CD14-positive monocyte (primary cell): Measurements from ENCODE around the gene PFN1. TPM values are rescaled to one million over a fixed set of nuclear protein-coding genes. Genes with fewer than 3 reads are reported as not detected.
A peak's percentile ranks its signal among the peaks of the same experiment; 100 is the strongest.

Source experiments
- DNase-seq, 3 donors: peaks; one replicate each; pipeline ENCODE4 v3.0.0-alpha.2; 2011 to 2022
- H2AFZ ChIP-seq: 2 replicates; pipeline ENCODE4 v1.6.0; 2012; ENCODE audit warnings: mild to moderate bottlenecking, low read depth, low read length, inconsistent platforms; ENCODE audit not compliant: insufficient read depth, poor library complexity, severe bottlenecking
- H3K27ac ChIP-seq, 2 donors: 1 replicate in 1 of 2; 2 replicates in 1 of 2; pipeline ENCODE4 v1.5.1; 2012 to 2013; ENCODE audit warnings: low read length in 2 of 2, control low read depth in 1 of 2, inconsistent platforms in 1 of 2, low read depth in 1 of 2, mild to moderate bottlenecking in 1 of 2
- H3K27me3 ChIP-seq, 2 donors: one replicate each; pipeline versions ENCODE4 v1.6.0 to v1.6.1; 2011 to 2013; ENCODE audit warnings: low read length in 2 of 2; ENCODE audit not compliant: control insufficient read depth in 2 of 2, insufficient read depth in 2 of 2
- H3K36me3 ChIP-seq, 2 donors: replicated peaks in 1 of 2; 1 replicate in 1 of 2; 2 replicates in 1 of 2; pipeline versions ENCODE4 v1.5.1 to v1.6.1; 2012 to 2013; ENCODE audit warnings: low read length in 2 of 2, control low read depth in 1 of 2, inconsistent platforms in 1 of 2, mild to moderate bottlenecking in 1 of 2; ENCODE audit not compliant: insufficient read depth in 2 of 2, control insufficient read depth in 1 of 2
- H3K4me1 ChIP-seq, 2 donors: 1 replicate in 1 of 2; 2 replicates in 1 of 2; pipeline versions ENCODE4 v1.5.1 to v1.6.1; 2012 to 2013; ENCODE audit warnings: low read length in 2 of 2, control low read depth in 1 of 2, inconsistent platforms in 1 of 2, mild to moderate bottlenecking in 1 of 2, moderate library complexity in 1 of 2; ENCODE audit not compliant: insufficient read depth in 2 of 2, control insufficient read depth in 1 of 2
- H3K4me2 ChIP-seq: replicated peaks from 2 replicates; pipeline ENCODE3; 2012; ENCODE audit warnings: low read length, moderate library complexity, mild to moderate bottlenecking; ENCODE audit not compliant: poor library complexity, severe bottlenecking; ENCODE audit errors: extremely low read depth
- H3K4me3 ChIP-seq, 3 experiments: fragments of 200-600 bp in 1 of 3; sonication (generic) in 1 of 3; replicated peaks in 1 of 3; 1 replicate in 2 of 3; 2 replicates in 1 of 3; pipeline ENCODE4 v1.5.1; 2011 to 2013; ENCODE audit warnings: low read length in 3 of 3, mild to moderate bottlenecking in 3 of 3, control low read depth in 2 of 3, low read depth in 2 of 3, inconsistent platforms in 1 of 3, moderate library complexity in 1 of 3
- H3K79me2 ChIP-seq: 2 replicates; pipeline ENCODE4 v1.6.0; 2012; ENCODE audit warnings: mild to moderate bottlenecking, control low read depth, inconsistent platforms, low read length, moderate library complexity; ENCODE audit not compliant: insufficient read depth
- H3K9ac ChIP-seq: 2 replicates; pipeline ENCODE4 v1.6.0; 2017; ENCODE audit warnings: low read length, mild to moderate bottlenecking; ENCODE audit not compliant: insufficient read depth, poor library complexity, severe bottlenecking
- H3K9me3 ChIP-seq, 2 donors: replicated peaks in 1 of 2; 1 replicate in 1 of 2; 2 replicates in 1 of 2; pipeline versions ENCODE4 v1.5.1 to v1.6.1; 2012 to 2013; ENCODE audit warnings: low read length in 2 of 2, control low read depth in 1 of 2; ENCODE audit not compliant: control insufficient read depth in 1 of 2, insufficient read depth in 1 of 2
- H4K20me1 ChIP-seq: 2 replicates; pipeline ENCODE4 v1.6.0; 2012; ENCODE audit warnings: mild to moderate bottlenecking, low read length, control low read depth, moderate library complexity; ENCODE audit not compliant: insufficient read depth
- H3K27ac Mint-ChIP-seq, 7 donors: one replicate each; pipeline ENCODE4 v1.8.0; 2020; ENCODE audit warnings: mild to moderate bottlenecking in 7 of 7, mixed read lengths in 7 of 7, moderate library complexity in 6 of 7, inconsistent platforms in 2 of 7
- H3K27me3 Mint-ChIP-seq, 3 donors: one replicate each; pipeline ENCODE4 v1.8.0; 2021 to 2022; ENCODE audit warnings: low read depth in 3 of 3, mild to moderate bottlenecking in 3 of 3, mixed read lengths in 3 of 3, moderate library complexity in 3 of 3, inconsistent platforms in 1 of 3
- H3K36me3 Mint-ChIP-seq, 2 donors: one replicate each; pipeline ENCODE4 v1.8.0; 2020; ENCODE audit warnings: mixed read lengths in 2 of 2, inconsistent platforms in 1 of 2, mild to moderate bottlenecking in 1 of 2
- H3K4me1 Mint-ChIP-seq: one replicate; pipeline ENCODE4 v1.8.0; 2020; ENCODE audit warnings: mild to moderate bottlenecking, mixed read lengths
- H3K4me3 Mint-ChIP-seq, 2 donors: one replicate each; pipeline ENCODE4 v1.8.0; 2020; ENCODE audit warnings: mild to moderate bottlenecking in 2 of 2, mixed read lengths in 2 of 2, moderate library complexity in 1 of 2
- H3K9me3 Mint-ChIP-seq, 7 donors: one replicate each; pipeline ENCODE4 v1.8.0; 2020 to 2022; ENCODE audit warnings: mixed read lengths in 7 of 7, mild to moderate bottlenecking in 6 of 7, moderate library complexity in 6 of 7, inconsistent platforms in 2 of 7
- CTCF ChIP-seq: fragments of 200-600 bp; IDR thresholded peaks from one replicate; pipeline ENCODE4 v1.8.0; 2022; ENCODE audit warnings: antibody characterized with exemption, mild to moderate bottlenecking
- WGBS: methylation state at CpG from one replicate; pipeline ENCODE4 v1.1.5; 2013; ENCODE audit warnings: missing lambda C conversion rate; ENCODE audit not compliant: insufficient coverage; 5-methylcytosine and 5-hydroxymethylcytosine counted together
- intact Hi-C, 2 donors: fragments of 100-400 bp; cut with micrococcal nuclease; formaldehyde crosslinking; loops; one replicate each; pipeline versions ENCODE4 v1.15.0 to v1.15.1; 2023
- polyA plus RNA-seq, 3 donors: library from polyadenylated mRNA; depleted of rRNA in 1 of 3; unstranded in 2 of 3; stranded (reverse) in 1 of 3; fragments of 300-500 nt in 2 of 3; fragments of >200 nt in 1 of 3; fragmentation: Illumina TruSeq in 2 of 3; gene quantifications; 1 replicate in 2 of 3; 2 replicates in 1 of 3; pipeline ENCODE4 v1.2.3, GENCODE V29; 2012 to 2021

PFN1 gene
- polyA plus RNA-seq, 3 donors, result 842 to 1,613 (median 1,582) TPM

GRCh38 chr17:4932756-4933155 lies 15.6 kb downstream of the PFN1 start:
- Mint-ChIP-seq H3K27ac (no peak overlapping the region), H3K27me3 (peaks cover 7 to 14% (median 13%) of the 10 kb centered on the region in 3 donors), H3K36me3 (peaks cover 30 to 35% of the 10 kb centered on the region in 2 donors), H3K4me1 (peaks cover 41% of the 10 kb centered on the region), H3K4me3 (peak overlapping the region in 1 of 2 donors; percentile 35), H3K9me3 (no peaks in the 10 kb centered on the region)
- no peak overlapping the region for H3K4me3 ChIP-seq
- H3K79me2 ChIP-seq, result peaks cover 5% of the 10 kb centered on the region
- peaks cover 32% of the 10 kb centered on the region in 2 donors for H3K4me1 ChIP-seq
- no peak for TF ChIP-seq CTCF
- no peak overlapping the region for H3K4me2 ChIP-seq
- intact Hi-C loops, result no loop called here
- no peak overlapping the region for H3K9ac ChIP-seq
- H2AFZ ChIP-seq, result no peak overlapping the region
- no peak for DNase-seq
- no peak overlapping the region for H3K27ac ChIP-seq
- no peaks in the 10 kb centered on the region for H3K9me3 ChIP-seq
- no peaks in the 10 kb centered on the region for H3K27me3 ChIP-seq
- peaks cover 11% of the 10 kb centered on the region for H4K20me1 ChIP-seq
- WGBS, result 95% methylated on average over 12 of the region's 12 CpGs
- H3K36me3 ChIP-seq, result peaks cover 13 to 16% of the 10 kb centered on the region in 2 donors

- H3K4me2 ChIP-seq, result peak within 1 kb of the TSS; percentile 61
- peak within 1 kb of the TSS; percentile 50 for H2AFZ ChIP-seq
- H3K9ac ChIP-seq, result no peak within 1 kb of the TSS
- H3K79me2 ChIP-seq, result no peaks in the 10 kb centered on the region
- H3K4me3 ChIP-seq, result peak within 1 kb of the TSS in 1 of 3 experiments; percentile 23
- no peaks in the 10 kb centered on the region for H3K27me3 ChIP-seq
- H3K9me3 Mint-ChIP-seq, result no peaks in the 10 kb centered on the region
- DNase-seq, result peak in 2 of 3 donors; percentile 20 to 67
- peaks cover 32% of the 10 kb centered on the region in 2 donors for H3K4me1 ChIP-seq
- no peaks in the 10 kb centered on the region for H3K9me3 ChIP-seq
- peak within 1 kb of the TSS; percentile 53 to 76 for H3K4me3 Mint-ChIP-seq
- H3K4me1 Mint-ChIP-seq, result peaks cover 38% of the 10 kb centered on the region
- intact Hi-C loops, result no loop called here
- peaks cover 5 to 8% of the 10 kb centered on the region in 2 donors for H3K36me3 ChIP-seq
- no peak for TF ChIP-seq CTCF
- H3K27ac ChIP-seq, result no peak within 1 kb of the TSS
- H4K20me1 ChIP-seq, result peaks cover 5% of the 10 kb centered on the region
- H3K36me3 Mint-ChIP-seq, result peaks cover 23 to 27% of the 10 kb centered on the region in 2 donors
- peaks cover 4 to 14% (median 13%) of the 10 kb centered on the region in 3 donors for H3K27me3 Mint-ChIP-seq
- peak within 1 kb of the TSS in 3 of 7 donors; percentile 15 to 50 (median 19) for H3K27ac Mint-ChIP-seq
- WGBS, result 30% methylated on average over 5 of the region's 14 CpGs
Measured at GRCh38 chr17:4931963-4932362, 16.4 kb downstream of the PFN1 start, which contains the start of gene GP1BA. Gene GP1BA (plus strand): TSS chr17:4932277. CDS start chr17:4932605, 328 bp downstream.
